GM21737 (cell line): ENCODE measurements around the gene PARD3.

Source experiments
- ATAC-seq: cut with Tn5 transposase; IDR thresholded peaks from one replicate; pipeline ENCODE4 v1.9.1; 2021; ENCODE audit warnings: mild to moderate bottlenecking, moderate library complexity; ENCODE audit not compliant: unreplicated experiment

The PARD3 gene

GRCh38 chr10:34102237-34102673 lies 712.8 kb downstream of the PARD3 start:
- no peak for ATAC-seq

- no peak for ATAC-seq
Measured at GRCh38 chr10:34101001-34101400, 714.1 kb downstream of the PARD3 start.

DNA sequence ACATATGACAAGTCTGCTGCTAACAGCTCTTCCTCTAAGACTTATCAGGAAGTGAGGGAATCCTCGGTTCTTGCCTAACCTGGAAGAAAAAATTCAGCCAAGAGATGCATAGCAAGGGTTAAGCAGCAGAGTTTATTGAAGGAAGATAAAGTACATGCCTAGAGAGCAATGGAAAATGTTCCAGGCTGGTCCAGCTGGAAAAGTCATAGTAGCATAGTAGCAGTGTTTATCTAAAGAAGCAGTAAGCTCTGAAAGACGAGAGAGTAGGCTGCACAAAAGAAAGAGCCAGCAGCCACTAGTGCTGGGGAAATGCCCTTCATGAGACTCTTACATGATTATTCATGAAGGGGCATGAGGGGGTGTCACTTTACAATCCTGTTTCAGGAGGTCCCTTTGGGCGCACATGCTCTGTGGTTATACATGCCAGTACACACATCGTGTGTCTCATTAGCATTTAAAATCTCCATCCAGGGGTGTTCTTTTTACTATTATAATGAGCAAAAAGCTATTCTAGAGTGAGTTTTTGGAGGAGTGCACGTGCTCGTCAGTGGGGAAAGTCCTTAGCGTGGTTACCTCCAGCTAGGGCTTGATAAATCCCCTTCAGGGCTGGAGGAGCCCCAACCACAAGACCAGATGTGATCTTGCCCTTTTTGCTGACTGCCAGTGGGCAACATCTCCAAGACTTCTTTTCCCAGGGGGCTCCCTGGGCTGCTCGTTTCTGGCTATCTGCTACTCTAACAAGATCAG lies 716.1 kb downstream of the PARD3 start:
- no peak for ATAC-seq

- ATAC-seq: no peak
Measured at GRCh38 chr10:34097682-34098081, 717.4 kb downstream of the PARD3 start.

GRCh38 chr10:34094961-34095360 lies 720.1 kb downstream of the PARD3 start:
- ATAC-seq: no peak

GRCh38 chr10:34094146-34094696 lies 720.9 kb downstream of the PARD3 start:
- no peak for ATAC-seq

DNA sequence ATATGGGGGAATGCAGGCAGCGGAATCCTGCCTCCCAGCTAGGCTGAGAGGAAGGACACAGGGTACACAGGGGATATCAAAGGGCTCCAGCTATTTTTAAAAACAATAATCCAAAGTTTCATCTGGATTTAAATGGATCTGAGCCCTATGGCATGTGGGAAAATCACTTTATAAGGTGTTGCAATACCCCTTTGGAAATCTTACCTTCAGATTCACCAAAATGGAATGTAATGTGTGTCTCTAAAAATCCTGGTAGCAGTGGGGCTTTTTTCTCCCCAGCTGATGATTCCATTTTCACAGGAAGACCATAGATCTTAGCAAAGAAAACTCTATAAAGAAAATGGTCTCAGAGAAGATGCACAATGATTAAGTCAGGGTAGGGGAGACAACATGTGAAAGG lies 722.2 kb downstream of the PARD3 start:
- no peak for ATAC-seq

GRCh38 chr10:34091635-34092195 lies 723.4 kb downstream of the PARD3 start:
- no peak for ATAC-seq

DNA sequence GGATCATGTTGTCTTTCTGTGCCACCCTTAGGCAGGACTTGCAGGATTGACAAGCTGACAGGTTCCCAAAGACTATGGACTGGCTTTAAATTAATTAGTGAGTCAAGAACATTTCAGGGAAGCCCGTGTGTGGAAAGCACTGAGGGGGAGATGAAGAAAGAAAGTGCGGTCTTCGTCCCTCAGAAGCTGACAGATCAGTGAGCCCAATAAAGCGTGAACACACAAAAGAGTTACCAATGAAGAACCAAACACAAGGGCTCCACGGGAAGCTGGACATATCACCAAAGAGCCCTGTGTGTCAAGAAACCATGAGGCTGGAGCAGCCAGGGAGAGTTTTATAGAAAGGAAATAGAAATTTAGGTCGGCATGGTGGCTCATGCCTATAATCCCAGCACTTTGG lies 725.8 kb downstream of the PARD3 start:
- ATAC-seq: no peak

GRCh38 chr10:34088208-34088794 lies 726.8 kb downstream of the PARD3 start:
- ATAC-seq: no peak

DNA sequence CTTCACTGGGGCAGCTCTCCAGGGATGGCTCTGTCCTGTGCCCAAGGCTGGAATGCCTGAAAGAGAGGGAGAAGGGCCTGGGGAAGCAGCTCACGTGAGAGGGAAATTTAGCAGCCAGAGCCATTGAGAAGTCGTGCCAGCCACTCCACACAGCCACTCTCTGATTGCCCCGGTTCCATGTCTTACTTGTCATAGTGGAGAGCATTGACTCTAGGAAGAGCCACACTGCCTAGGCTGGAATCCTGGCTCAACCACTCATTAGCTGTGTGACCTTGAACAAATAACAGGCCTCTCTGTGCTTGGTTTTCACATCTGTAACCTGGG lies 728.0 kb downstream of the PARD3 start:
- ATAC-seq: no peak

DNA sequence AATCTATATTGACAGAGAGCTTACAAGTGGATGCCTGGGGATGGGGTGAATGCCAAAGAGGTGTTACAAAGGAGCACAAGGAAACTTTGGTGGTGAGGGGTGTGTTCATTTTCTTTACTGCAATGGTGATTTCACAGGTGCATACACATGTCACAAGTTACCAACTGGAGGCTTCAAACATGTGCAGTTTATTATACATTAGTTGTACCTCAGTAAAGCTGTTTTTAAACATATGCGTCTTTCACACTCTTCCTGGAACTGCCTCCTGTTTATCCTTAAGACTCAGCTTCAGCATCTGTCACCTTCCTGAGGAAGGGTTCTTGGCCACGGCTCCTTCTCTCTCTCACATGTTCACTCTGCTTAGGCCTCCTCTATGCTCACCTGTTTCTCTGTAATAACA lies 731.5 kb downstream of the PARD3 start:
- ATAC-seq: no peak

GRCh38 chr10:34081948-34082347 lies 733.1 kb downstream of the PARD3 start:
- ATAC-seq: no peak

DNA sequence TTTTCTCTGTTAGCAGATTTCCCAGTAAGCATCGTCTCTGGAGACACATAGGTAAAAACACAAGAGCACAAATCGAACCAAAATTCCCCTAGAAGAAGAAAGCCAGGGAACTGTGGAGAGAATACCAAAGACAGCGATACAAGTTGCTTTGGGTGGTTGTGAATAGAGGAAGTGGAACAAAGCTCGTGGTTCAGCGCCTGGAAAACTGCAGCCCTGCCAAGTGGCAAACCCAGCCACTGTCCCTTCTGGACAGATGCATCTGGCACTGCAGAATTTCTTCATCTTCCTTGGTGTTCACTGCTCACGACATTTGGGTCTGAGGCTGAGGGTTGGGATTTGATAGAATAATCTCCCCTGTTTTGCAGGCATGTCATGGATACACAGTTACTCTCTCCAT lies 733.8 kb downstream of the PARD3 start:
- ATAC-seq: no peak

DNA sequence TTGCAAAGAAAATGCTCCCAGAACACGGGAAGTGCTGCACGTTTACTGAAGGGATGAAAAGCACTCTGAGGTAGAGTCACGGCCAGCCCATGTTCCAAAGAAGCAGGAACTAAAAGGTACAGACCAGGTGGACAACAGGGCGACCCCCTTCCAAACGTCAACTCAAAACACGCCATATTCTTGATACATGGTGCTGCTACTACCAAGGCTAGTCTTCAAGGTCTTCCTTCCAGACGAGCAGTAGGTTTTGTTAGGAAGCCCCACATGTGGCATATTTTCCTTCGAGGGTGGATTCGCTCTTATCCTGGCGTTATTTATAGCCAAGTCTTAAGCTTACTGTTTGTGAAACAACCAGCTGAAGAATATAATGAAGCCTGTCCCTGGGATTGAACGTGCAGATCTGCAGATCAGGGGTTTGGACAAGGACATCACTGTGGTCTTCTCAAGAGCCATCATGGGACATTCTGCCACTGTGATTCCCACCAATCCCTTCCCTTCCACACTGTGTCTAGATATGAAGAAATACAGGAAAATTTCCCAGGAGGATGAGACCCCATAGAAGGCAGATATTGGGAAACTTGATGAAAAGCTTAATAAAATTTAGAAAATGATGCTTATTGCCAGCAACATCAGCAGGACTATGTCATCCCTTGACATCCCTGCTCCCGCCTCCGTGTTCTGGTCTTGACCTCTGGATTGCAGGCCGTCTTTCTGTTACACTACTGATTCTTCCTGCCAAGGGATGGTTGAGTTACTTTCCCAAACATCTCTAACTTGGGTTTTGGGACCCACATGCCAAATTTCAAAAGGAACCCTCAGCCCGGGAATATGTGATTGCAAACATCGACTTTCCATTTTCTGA lies 734.4 kb downstream of the PARD3 start:
- no peak for ATAC-seq

- ATAC-seq: no peak
Measured at GRCh38 chr10:34079702-34080484, 735.2 kb downstream of the PARD3 start.

DNA sequence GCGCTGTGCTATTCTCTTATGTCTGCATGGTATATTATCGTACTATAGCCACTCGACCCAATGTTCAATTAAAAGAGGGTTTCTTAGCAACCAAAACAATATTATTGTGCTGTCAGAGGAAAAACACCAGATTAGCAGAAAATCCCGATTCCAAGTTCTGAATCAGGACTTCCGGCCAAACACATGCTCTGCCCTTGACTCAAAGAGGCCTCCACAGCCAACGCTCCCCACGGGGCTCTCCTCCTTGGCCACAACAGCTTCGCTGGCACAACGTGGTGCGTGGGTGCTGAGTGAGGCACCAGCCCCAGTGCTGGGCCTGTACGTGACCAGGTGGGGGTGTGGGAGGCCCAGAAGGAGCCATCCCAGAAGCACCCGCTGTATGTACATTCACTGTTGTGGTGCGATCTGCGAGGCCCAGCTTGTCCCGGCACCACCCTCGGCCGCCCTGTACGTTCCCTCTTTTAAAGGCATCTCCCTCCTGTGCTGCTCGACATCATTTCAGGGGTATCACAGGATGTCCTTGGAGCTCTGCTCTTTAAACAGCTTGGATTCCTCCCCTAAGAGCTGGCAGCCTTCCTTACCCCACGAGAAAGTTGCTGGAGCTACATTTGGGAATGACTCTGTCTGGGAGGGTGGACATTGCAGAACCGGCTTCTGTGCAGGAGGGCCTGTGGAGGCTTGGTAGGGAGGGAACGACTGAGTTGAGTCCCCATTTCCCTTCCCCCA lies 736.2 kb downstream of the PARD3 start:
- ATAC-seq: no peak

GRCh38 chr10:34078017-34078744 lies 736.9 kb downstream of the PARD3 start:
- no peak for ATAC-seq

DNA sequence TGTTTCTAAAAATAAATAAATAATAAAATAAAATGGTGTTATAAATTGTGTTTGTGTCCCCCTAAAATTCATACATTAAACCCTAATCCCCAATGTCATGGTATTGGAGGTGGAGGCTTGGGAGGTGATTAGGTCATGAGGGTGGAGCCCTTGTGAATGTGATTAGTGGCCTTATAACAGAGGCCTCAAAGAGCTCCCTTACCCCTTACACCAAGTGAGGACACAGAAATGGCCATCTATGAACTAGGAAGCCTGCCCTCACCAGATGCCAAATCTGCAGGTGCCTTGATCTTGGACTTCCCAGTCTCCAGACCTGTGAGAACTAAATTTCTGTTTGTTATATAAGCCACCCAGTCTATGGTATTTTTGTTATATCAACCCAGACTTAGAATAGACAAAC lies 738.7 kb downstream of the PARD3 start:
- ATAC-seq: no peak
